ENCODE data around the gene LPCAT1. TPM values are rescaled to one million over a fixed set of nuclear protein-coding genes. Genes with fewer than 3 reads are reported as not detected.
"Not testable (repeated sequence)": the region's sequence is repeated elsewhere in the genome, so short reads cannot be mapped to it uniquely, and the experiment has no call there.

LPCAT1 gene
- total RNA-seq, 2 donors from 2014 or later: 13.2 to 18.1 TPM

- no peak for DNase-seq (ENCODE audit: low spot score)
- TF ChIP-seq CTCF (IDR thresholded peaks at IDR 0.05): no peak
- H3K27me3 ChIP-seq: no peaks in the 10 kb centered on the region
- peaks cover 0 to 15% of the 10 kb centered on the region in 2 donors for H3K4me1 ChIP-seq
- H3K9me3 ChIP-seq: no peaks in the 10 kb centered on the region
- no peak overlapping the region for H3K27ac ChIP-seq
- H3K36me3 ChIP-seq: no peaks in the 10 kb centered on the region
- H3K4me3 ChIP-seq: no peak overlapping the region
These were observed 38.8 kb upstream of the LPCAT1 start for GRCh38 chr5:1562599-1562998.

- DNase-seq (ENCODE audit: low spot score): no peak
- Histone ChIP-seq H3K4me1 (peaks cover 0 to 10% of the 10 kb centered on the region in 2 donors), H3K36me3 (no peaks in the 10 kb centered on the region), H3K27ac (no peak overlapping the region), H3K4me3 (no peak overlapping the region), H3K9me3 (no peaks in the 10 kb centered on the region), H3K27me3 (no peaks in the 10 kb centered on the region)
- no peak for TF ChIP-seq CTCF (IDR thresholded peaks at IDR 0.05)
These were observed 37.7 kb upstream of the LPCAT1 start for GRCh38 chr5:1561402-1561929.

GRCh38 chr5:1560499-1560898, 36.7 kb upstream of the LPCAT1 start:
- H3K4me3 ChIP-seq; DNase-seq (ENCODE audit: low spot score); H3K36me3 ChIP-seq; H3K9me3 ChIP-seq; H3K4me1 ChIP-seq; H3K27ac ChIP-seq; H3K27me3 ChIP-seq: not testable (repeated sequence)

GRCh38 chr5:1558944-1559343, 35.2 kb upstream of the LPCAT1 start:
- TF ChIP-seq CTCF (IDR thresholded peaks at IDR 0.05): no peak
- no peak for DNase-seq (ENCODE audit: low spot score)
- Histone ChIP-seq H3K4me3 (no peak overlapping the region), H3K36me3 (no peaks in the 10 kb centered on the region), H3K27me3 (no peaks in the 10 kb centered on the region), H3K9me3 (no peaks in the 10 kb centered on the region), H3K27ac (no peak overlapping the region), H3K4me1 (no peaks in the 10 kb centered on the region)

GRCh38 chr5:1557114-1557873, 33.5 kb upstream of the LPCAT1 start:
- peaks cover 0 to 6% of the 10 kb centered on the region in 2 donors for H3K4me1 ChIP-seq
- no peaks in the 10 kb centered on the region for H3K27me3 ChIP-seq
- no peak overlapping the region for H3K27ac ChIP-seq
- no peak overlapping the region for H3K4me3 ChIP-seq
- DNase-seq (ENCODE audit: low spot score): peak; percentile 34
- no peaks in the 10 kb centered on the region for H3K36me3 ChIP-seq
- no peaks in the 10 kb centered on the region for H3K9me3 ChIP-seq
- TF ChIP-seq CTCF (IDR thresholded peaks at IDR 0.05): no peak

- no peak overlapping the region for H3K4me3 ChIP-seq
- H3K36me3 ChIP-seq: no peaks in the 10 kb centered on the region
- no peak overlapping the region for H3K27ac ChIP-seq
- peaks cover 0 to 6% of the 10 kb centered on the region in 2 donors for H3K4me1 ChIP-seq
- peak; percentile 48 for DNase-seq (ENCODE audit: low spot score)
- no peaks in the 10 kb centered on the region for H3K27me3 ChIP-seq
- TF ChIP-seq CTCF (IDR thresholded peaks at IDR 0.05): no peak
- no peaks in the 10 kb centered on the region for H3K9me3 ChIP-seq
These were observed 32.3 kb upstream of the LPCAT1 start for GRCh38 chr5:1555808-1556731.
